HFFc6 (cell line): ENCODE data around the gene PHYKPL. TPM values are rescaled to one million over a fixed set of nuclear protein-coding genes. Genes with fewer than 3 reads are reported as not detected.

ENCODE experiments used
- DNase-seq: peaks from one replicate; pipeline ENCODE4 v3.0.0-alpha.2; 2018
- H3K27ac Mint-ChIP-seq: 2 replicates; pipeline ENCODE4 v1.8.0; 2020; ENCODE audit warnings: mild to moderate bottlenecking, mixed read lengths
- H3K27me3 Mint-ChIP-seq: 2 replicates; pipeline ENCODE4 v1.8.0; 2021; ENCODE audit warnings: mild to moderate bottlenecking, moderate library complexity, mixed read lengths; ENCODE audit not compliant: insufficient read depth
- H3K36me3 Mint-ChIP-seq: 2 replicates; pipeline ENCODE4 v1.8.0; 2021; ENCODE audit warnings: low read depth, mixed read lengths
- H3K4me1 Mint-ChIP-seq: 2 replicates; pipeline ENCODE4 v1.8.0; 2020; ENCODE audit warnings: low read depth, mixed read lengths
- H3K4me3 Mint-ChIP-seq: 2 replicates; pipeline ENCODE4 v1.8.0; 2020; ENCODE audit warnings: mild to moderate bottlenecking, moderate library complexity, mixed read lengths
- H3K9me3 Mint-ChIP-seq: 2 replicates; pipeline ENCODE4 v1.8.0; 2020; ENCODE audit warnings: mild to moderate bottlenecking, mixed read lengths
- total RNA-seq, 6 experiments: library from RNA; stranded (reverse); fragmentation: NEBNext Ultra II Directional; extraction: Animal tissue kit (Norgen Biotek cat#: 25700); gene quantifications; 2 replicates in 1 of 6; 3 replicates in 5 of 6; pipeline ENCODE4 v1.2.3, GENCODE V29; 2021
- TF ChIP-seq, protein P1 (sequence below): fragments of 200-600 bp; sonication (generic); IDR thresholded peaks from 2 replicates; pipeline ENCODE4 v1.5.0; 2021; ENCODE audit warnings: antibody characterized with exemption, mild to moderate bottlenecking

Gene PHYKPL
- total RNA-seq, 6 experiments from 2014 or later, result 18.7 to 25.6 (median 23.9) TPM

DNA sequence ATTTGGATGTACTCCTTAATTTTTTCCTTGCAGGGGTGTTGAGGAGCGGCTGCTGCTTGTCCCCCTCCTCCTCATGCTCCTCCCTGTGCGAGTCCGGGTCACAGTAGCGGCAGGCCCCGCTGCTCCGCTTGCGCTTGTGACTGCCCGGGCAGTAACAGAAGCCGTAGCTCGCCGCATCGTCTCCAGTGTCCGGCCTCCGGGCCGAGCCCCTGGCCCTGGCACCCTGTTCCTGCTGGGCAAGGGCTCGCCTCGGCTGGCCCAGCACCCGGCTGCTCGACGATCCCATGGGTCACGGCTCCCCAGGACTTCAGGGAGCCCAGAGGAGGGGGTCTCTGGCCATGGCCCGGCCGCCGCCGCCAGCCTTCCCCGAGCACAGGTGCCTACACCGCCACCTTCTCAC is 45.6 kb downstream of the PHYKPL start, which contains the start of gene GMCL2:
Gene GMCL2, minus strand, starts transcription at position 358 of the 400 bp plus-strand sequence. Its CDS starts 72 bp downstream, at position 286.
- Mint-ChIP-seq H3K4me3 (no peak within 1 kb of the TSS), H3K27me3 (peaks cover 17% of the 10 kb centered on the region), H3K36me3 (no peaks in the 10 kb centered on the region), H3K4me1 (peaks cover 9% of the 10 kb centered on the region; the same call in 1 of the 2 replicates), H3K9me3 (no peaks in the 10 kb centered on the region), H3K27ac (no peak within 1 kb of the TSS)
- no peak for DNase-seq
- TF ChIP-seq, protein P1, sequence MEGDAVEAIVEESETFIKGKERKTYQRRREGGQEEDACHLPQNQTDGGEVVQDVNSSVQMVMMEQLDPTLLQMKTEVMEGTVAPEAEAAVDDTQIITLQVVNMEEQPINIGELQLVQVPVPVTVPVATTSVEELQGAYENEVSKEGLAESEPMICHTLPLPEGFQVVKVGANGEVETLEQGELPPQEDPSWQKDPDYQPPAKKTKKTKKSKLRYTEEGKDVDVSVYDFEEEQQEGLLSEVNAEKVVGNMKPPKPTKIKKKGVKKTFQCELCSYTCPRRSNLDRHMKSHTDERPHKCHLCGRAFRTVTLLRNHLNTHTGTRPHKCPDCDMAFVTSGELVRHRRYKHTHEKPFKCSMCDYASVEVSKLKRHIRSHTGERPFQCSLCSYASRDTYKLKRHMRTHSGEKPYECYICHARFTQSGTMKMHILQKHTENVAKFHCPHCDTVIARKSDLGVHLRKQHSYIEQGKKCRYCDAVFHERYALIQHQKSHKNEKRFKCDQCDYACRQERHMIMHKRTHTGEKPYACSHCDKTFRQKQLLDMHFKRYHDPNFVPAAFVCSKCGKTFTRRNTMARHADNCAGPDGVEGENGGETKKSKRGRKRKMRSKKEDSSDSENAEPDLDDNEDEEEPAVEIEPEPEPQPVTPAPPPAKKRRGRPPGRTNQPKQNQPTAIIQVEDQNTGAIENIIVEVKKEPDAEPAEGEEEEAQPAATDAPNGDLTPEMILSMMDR, result no peak

GRCh38 chr5:178186427-178186826 is 46.2 kb downstream of the PHYKPL start:
- H3K4me1 Mint-ChIP-seq, result peaks cover 9% of the 10 kb centered on the region; the same call in 1 of the 2 replicates
- no peak overlapping the region for H3K27ac Mint-ChIP-seq
- no peaks in the 10 kb centered on the region for H3K9me3 Mint-ChIP-seq
- TF ChIP-seq, protein P1, result no peak
- H3K4me3 Mint-ChIP-seq, result no peak overlapping the region
- no peaks in the 10 kb centered on the region for H3K36me3 Mint-ChIP-seq
- peaks cover 17% of the 10 kb centered on the region for H3K27me3 Mint-ChIP-seq
- DNase-seq, result no peak

DNA sequence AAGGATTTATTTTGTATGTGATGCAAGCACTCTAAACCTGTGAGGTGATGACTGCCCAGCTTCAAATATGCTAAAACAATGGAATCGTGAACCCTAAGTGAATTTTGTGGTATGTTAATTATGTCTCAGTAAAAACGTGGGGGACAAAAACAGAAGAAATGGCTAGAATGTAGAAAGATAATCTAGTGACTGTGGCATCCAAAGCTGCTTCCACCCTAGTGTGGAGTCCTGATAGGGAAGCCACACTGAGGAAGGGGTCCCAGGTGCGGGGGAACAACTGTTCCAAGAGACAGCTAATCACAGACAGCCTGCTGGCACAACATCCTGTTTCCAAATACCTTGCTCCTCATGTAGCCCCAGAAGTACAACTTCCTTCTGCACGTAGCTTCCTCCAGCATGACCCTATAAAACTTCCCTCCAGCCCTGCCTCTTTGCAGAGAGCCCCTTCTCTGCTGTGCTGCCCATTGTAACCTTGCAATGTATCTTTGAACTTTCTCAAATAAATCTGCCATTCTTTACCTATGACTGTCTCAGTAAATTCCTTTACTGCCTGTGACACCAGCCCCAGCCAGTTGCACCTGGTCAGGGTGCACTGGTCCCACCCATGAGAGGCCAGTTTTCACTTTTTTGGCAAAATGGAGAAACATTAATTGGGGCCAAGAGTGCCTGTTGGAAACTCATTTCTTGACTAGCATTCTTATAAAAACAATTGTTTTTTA is 50.3 kb downstream of the PHYKPL start:
- Mint-ChIP-seq H3K27ac (no peak overlapping the region), H3K27me3 (peaks cover 17% of the 10 kb centered on the region), H3K36me3 (no peaks in the 10 kb centered on the region), H3K4me1 (peaks cover 9% of the 10 kb centered on the region; the same call in 1 of the 2 replicates), H3K4me3 (no peak overlapping the region), H3K9me3 (peaks cover 4% of the 10 kb centered on the region)
- TF ChIP-seq, protein P1, result no peak
- no peak for DNase-seq

DNA sequence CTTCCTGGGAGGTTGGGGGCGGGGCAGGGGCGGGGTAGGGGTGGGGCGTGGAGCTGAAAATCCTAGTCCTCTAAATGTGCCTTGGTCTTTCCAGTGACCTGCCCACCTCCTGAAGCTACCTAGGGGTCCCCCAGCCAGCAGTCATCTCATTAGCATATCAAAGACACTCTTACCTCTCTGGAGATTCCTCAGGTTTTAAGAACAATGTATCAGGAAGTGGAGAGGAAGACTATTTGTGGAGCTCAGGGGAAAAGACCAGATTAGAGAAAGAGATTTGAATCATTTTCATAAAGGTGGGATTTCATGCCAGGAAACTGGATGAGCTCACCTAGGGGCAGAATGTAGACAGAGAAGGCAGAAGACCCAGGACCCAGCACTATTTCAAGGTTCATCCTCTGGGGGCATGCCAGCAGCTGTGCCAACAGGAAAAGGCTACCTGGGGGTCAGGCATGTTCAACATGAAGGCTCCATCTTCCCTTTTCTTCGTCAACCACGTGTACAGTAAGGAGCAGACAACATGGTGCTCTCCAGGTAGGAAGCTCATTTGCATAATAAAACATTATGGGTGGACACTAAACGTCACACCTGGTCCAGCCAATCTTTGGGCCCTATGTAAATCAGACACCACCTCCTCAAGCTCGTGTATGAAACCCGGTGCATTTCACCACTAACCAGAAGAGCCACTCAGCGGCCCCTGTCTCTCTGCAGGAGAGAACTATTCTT is 52.3 kb downstream of the PHYKPL start:
- TF ChIP-seq, protein P1, result no peak
- H3K4me1 Mint-ChIP-seq, result no peaks in the 10 kb centered on the region
- no peak overlapping the region for H3K4me3 Mint-ChIP-seq
- no peaks in the 10 kb centered on the region for H3K36me3 Mint-ChIP-seq
- peaks cover 19% of the 10 kb centered on the region for H3K27me3 Mint-ChIP-seq
- no peak overlapping the region for H3K27ac Mint-ChIP-seq
- no peak for DNase-seq
- H3K9me3 Mint-ChIP-seq, result peaks cover 4% of the 10 kb centered on the region

DNA sequence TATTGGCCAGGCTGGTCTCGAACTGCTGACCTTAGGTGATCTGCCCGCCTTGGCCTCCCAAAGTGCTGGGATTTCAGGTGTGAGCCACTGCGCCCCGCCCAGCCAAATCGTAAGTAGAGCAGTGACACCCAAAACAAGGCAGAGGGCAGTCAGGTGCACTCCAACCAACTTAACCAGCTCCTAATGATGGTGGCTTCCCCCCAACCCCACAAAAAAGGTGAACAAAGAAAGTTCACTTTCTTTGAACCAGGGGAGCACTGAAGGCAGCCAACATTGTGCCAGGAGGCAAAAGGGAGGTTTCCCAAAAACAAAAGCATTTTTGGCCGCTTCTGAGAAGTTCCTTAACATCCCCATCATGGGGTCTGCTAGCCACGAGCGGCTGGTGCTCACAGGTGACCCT is 55.0 kb downstream of the PHYKPL start:
- Mint-ChIP-seq H3K27me3 (peaks cover 18% of the 10 kb centered on the region), H3K36me3 (no peaks in the 10 kb centered on the region), H3K9me3 (peaks cover 4% of the 10 kb centered on the region), H3K4me1 (no peaks in the 10 kb centered on the region), H3K4me3 (no peak overlapping the region), H3K27ac (no peak overlapping the region)
- TF ChIP-seq, protein P1, result no peak
- no peak for DNase-seq
